Liver (tissue), 3 donors: ENCODE results near the gene KLF14.

Source experiments
- FOXA2 ChIP-seq: IDR thresholded peaks from 2 replicates; pipeline ENCODE4 v1.6.1; 2016; ENCODE audit warnings: antibody characterized with exemption
- MAX ChIP-seq: IDR thresholded peaks from 2 replicates; pipeline ENCODE4 v1.6.1; 2016; ENCODE audit warnings: antibody characterized with exemption
- RAD21 ChIP-seq, 2 donors: IDR thresholded peaks; 2 replicates each; pipeline ENCODE4 v1.6.1; 2016; ENCODE audit warnings: antibody characterized with exemption in 2 of 2, mild to moderate bottlenecking in 2 of 2
- SP1 ChIP-seq: IDR thresholded peaks from 2 replicates; pipeline ENCODE4 v1.6.1; 2018; ENCODE audit warnings: antibody characterized with exemption, mild to moderate bottlenecking
- TAF1 ChIP-seq: conservative IDR thresholded peaks from 2 replicates; pipeline ENCODE4 v1.6.1; 2016; ENCODE audit warnings: antibody characterized with exemption, mild to moderate bottlenecking
- TF ChIP-seq, protein P1 (sequence below): fragments of 150-350 bp; IDR thresholded peaks from 2 replicates; pipeline ENCODE4 v1.5.1; 2017; ENCODE audit warnings: improper control_type of control experiment, low read depth, low read length; ENCODE audit not compliant: missing input control
- TF ChIP-seq, protein P2 (sequence below): IDR thresholded peaks from 2 replicates; pipeline ENCODE4 v1.6.1; 2016; ENCODE audit warnings: antibody characterized with exemption
- donor health status: healthy.
- donor health status: healthy.

- no peak for TF ChIP-seq TAF1
- TF ChIP-seq, protein P1, sequence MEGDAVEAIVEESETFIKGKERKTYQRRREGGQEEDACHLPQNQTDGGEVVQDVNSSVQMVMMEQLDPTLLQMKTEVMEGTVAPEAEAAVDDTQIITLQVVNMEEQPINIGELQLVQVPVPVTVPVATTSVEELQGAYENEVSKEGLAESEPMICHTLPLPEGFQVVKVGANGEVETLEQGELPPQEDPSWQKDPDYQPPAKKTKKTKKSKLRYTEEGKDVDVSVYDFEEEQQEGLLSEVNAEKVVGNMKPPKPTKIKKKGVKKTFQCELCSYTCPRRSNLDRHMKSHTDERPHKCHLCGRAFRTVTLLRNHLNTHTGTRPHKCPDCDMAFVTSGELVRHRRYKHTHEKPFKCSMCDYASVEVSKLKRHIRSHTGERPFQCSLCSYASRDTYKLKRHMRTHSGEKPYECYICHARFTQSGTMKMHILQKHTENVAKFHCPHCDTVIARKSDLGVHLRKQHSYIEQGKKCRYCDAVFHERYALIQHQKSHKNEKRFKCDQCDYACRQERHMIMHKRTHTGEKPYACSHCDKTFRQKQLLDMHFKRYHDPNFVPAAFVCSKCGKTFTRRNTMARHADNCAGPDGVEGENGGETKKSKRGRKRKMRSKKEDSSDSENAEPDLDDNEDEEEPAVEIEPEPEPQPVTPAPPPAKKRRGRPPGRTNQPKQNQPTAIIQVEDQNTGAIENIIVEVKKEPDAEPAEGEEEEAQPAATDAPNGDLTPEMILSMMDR: no peak
- TF ChIP-seq SP1: no peak
- TF ChIP-seq RAD21 (IDR thresholded peaks at IDR 0.05): no peak
- TF ChIP-seq, protein P2, sequence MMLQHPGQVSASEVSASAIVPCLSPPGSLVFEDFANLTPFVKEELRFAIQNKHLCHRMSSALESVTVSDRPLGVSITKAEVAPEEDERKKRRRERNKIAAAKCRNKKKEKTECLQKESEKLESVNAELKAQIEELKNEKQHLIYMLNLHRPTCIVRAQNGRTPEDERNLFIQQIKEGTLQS: no peak
- no peak for TF ChIP-seq FOXA2
- no peak for TF ChIP-seq MAX
Observed at GRCh38 chr7:130708001-130708400, 26.0 kb downstream of the KLF14 start.
